NCI-H187 treated with DMSO at 0.1 percent for 48 hours (cell line): ENCODE data around the gene LRRK1.

Source experiments
- DNase-seq: peaks from one replicate; lab custom pipeline; 2025; lab: John Stamatoyannopoulos, UW

The LRRK1 gene

DNA sequence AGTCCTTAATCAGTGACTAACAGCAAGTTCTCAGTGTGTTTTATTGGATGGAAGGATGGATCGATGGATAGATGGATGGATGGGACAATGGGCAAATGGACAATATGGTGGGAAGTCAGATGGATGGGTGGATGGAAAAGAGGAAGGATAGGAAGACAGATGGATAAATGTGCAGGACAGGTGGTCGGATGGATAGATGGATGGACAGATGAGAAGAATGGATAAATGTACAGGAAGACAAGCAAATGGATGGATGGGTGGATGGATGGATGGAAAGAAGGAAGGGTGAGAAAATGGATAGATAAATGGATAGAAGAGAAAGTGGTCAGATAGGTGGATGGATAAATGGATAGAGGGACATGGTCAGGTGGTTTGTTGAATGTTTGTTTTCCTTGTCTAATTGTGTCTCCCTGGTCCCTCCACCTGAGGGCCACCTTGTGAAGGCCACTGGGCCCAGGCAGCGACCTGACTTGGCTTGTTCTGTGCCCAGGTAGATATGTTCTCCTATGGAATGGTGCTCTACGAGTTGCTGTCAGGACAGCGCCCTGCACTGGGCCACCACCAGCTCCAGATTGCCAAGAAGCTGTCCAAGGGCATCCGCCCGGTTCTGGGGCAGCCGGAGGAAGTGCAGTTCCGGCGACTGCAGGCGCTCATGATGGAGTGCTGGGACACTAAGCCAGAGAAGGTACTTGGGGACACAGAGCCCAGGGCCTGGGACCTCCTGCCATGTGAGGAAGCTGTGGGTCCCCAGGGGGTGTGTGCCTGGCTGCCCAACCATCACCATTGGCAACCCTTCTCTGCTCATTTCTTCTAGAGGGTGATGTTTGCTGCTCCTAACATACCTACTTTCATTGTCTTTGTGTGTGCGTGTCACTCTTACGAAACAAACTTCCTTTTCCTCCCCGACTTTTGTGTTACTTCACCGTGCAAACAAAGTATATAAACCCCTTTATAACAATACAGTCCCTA is 137.5 kb downstream of the LRRK1 start:
- DNase-seq = no peak

DNA sequence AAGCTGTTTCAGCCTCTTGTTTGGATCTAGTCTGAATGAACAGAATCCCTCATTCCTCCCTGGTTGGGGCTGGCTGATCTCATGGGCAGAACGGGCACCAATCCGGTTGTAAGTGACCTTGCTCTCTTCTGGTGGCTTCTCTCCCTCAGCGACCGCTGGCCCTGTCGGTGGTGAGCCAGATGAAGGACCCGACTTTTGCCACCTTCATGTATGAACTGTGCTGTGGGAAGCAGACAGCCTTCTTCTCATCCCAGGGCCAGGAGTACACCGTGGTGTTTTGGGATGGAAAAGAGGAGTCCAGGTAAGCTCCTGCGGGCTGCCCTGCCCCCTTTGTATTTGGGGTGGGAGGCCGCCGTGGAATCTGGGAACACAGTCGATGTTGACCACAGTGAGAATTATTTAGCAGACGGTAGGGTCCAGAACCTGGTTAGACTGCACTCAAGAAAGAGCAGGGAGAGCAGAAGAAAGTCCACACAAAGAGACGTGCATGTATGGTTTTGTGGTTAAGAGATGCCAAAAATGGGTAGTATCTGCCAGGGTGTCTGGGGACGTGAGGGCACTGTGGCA is 138.8 kb downstream of the LRRK1 start:
- no peak for DNase-seq

DNA sequence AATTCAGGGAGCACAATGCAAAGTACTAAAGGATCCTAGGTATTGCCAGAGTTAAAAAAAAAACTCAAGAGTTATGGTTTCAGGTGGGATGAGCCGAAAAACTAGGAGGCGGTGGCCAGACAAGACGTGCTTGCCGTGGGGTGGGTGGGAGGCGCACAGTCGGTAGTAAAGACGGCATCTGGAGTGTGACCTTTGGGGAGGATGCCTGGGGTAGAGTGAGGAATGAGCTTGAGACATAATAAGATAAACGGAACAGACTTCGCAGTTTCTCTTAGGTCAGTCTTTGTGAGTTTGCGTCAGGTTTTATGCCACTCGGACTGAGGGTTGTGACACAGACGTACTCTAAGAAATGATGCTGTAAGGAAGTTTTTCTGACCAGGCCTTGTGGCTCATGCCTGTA is 139.6 kb downstream of the LRRK1 start:
- DNase-seq = no peak

DNA sequence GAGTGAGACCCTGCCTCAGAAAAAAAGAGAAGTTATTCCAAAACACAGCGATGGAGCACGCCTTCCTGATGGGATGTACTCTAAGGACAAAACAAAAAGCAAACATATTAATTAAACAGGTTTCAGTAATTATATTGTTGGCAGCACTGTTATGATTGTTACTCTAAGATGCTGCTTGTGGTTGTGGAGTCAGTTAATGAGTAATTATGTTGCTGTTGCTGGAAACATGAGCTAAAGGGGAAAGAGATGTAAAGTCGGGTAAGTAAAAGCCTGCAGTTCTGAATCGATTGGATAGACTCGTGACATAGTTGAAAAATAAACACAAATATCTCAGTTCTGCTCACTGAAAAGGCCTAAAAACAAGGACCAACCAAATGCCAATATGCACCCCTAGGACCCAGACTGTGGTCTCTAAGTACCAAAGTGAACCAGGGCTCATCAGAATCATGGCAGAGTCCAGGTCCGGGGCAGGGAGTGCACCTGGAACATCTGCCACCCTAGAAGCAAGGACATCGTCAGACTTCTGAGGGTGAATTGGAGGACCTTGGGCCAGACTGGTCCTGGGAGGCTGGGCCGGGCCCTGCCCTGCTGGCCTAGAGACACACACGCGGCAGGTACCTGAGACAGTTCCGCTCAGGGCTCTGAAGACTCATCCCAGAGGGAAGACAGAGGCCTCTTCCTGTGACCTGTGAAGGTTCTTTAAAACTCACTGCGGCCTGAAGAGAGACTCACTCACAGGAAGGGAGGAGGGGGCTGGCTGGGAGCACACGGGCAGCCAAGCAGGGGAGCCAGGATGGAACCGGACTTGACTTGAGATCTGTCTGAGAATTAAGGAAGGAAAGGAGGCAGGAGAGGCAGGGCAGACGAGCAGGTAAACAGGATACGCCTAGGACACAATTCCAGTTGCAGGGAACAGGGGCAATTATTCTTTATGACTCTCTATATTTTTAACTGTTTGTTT is 140.5 kb downstream of the LRRK1 start:
- no peak for DNase-seq

DNA sequence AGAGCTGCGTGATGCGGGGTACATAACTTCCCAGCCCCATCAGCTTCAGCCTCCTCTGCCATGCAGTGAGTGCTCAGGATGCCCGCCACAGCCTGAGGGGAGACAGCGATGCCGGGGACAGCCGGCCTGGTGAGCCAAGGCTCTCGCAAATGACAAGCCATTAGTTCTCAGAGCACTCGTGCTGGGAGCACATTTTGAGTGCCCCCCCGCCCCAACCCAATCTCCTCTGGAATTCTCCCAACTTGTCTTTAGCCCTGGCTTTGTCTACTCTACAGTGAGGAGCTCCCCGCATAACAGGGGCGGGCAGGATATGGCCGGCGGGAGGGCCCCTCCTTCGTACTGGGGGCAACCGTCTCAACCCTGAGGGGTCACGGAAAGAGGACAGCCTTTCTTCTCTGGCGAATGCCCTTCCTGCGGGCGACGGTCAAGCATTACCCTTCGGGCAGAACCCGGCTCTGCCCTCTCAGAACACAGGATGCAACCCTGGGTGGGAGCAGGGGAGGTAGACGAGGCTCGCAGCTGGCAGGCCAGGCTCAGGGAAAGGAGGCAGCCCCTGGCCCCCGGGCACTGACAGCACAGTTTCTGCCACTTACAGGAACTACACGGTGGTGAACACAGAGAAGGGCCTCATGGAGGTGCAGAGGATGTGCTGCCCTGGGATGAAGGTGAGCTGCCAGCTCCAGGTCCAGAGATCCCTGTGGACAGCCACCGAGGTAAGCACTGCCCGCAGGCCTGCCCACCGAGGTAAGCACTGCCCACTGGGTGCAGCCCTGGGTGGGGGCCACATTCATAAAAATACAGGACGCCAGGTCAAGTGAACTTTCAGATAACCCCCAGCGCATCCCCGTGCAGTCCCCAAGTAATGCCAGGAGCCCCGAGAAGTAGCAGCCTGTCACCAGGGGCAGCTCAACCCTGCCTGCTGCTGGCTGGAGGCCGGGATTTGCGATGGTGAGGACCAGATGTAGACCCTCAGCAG is 141.7 kb downstream of the LRRK1 start:
- no peak for DNase-seq

DNA sequence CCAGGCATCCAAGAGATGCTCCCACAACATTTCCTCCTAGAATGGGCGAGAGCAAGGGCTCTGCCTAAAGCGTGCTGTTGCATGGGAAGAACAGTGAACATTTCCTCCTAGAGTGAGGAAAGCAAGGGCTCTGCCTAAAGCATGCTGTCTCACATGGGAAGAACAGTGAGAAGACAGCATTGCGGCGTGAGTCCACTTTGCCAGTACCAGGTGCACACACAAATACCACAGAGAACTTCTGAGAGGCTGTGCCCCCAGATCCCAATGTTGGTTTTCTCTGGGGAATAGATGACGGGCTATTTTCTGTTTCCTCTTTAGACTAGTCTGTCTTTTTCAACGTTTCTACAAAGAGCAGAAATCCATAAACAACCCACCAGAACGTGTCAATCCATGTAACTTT is 142.9 kb downstream of the LRRK1 start:
- DNase-seq = no peak

DNA sequence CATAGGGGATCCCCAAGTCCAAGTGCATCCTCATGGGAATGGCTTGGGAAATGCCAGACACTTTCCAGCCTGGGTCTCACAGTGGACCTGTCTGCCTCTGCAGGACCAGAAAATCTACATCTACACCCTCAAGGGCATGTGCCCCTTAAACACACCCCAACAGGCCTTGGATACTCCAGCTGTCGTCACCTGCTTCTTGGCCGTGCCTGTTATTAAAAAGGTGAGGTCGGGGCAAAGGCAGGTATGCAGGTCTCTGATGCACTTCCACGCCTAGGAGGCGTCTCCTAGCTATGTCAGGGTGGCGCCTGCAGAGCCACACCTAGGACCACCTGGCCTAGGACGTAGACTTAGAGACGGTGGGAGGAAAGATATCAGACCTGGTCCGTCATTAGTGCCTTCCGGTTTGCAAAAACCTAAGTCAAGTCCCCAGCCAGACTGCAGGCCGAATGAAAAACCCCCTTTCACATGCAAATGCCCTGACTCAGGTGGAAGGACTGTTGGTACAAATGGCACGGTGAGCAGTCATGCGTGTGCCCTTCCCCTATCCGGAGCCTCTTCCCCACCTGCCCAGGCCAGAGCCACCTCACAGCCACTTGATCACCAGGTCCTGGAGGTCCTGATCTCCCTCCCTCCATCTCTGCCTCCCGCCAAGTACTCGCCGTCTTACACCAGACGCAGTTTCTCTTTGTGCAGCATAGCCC is 143.5 kb downstream of the LRRK1 start:
- DNase-seq = no peak

DNA sequence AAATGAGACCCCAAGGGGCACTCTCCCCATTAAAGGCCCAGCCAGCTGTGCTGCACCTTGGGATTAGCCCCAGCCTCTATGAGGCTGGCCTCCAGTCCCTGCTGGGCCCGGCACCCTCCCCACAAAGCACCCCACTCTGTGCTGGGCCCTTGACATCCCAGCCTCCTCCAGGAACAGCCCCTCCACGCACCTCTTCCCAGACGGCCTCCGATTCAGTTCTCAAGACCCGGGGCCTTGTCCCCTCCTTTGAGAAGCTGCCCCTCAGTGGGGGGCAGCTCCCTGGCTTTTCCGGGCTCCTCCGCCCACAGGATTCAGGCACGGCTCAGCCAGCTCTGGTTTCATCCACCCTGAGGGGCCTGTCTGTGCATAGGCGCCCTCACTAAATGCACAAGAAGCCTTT is 144.1 kb downstream of the LRRK1 start:
- no peak for DNase-seq

DNA sequence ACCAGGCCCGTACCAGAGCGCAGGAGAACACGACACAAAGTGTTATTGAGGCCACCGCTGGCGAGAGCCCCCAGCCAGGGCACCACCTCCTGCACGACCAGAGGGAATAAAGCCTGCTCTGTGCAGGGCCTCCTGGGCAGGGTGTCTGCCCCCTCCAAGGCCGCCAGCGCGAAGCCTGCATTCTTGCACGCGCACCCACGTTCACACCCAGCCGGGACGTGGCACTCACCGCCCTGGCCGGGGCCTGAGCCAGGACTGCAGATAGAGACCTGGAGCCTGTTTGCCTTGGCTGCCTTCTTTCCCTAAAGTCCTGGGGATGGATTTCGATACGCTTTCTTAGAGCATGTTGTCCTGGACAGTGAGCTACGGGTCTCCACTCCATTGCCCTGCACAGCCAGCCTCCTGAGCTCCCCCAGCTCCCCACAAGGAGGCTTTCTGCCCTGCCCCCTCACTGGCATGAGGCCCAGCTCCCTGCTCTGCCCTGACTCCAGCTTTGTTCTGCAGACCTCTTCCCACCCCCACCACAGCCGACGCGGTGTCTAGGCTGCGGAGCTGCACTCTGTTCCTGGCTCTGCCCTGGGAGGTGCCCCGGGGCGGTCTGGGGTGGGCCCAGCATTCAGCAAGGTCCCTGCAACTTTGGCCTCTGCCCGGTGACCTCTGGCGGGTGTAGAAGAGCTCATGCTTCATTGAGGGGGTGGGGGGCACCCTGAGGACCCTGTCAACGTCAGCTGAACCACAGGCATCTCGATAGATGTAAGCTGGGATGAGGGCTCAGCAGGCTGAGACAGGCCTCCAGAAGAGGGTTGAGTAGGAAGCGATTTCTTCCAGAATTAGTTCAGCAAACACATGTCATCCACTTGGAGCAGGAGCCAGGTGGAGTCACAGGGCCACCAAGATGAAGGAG is 145.0 kb downstream of the LRRK1 start:
- DNase-seq = no peak

DNA sequence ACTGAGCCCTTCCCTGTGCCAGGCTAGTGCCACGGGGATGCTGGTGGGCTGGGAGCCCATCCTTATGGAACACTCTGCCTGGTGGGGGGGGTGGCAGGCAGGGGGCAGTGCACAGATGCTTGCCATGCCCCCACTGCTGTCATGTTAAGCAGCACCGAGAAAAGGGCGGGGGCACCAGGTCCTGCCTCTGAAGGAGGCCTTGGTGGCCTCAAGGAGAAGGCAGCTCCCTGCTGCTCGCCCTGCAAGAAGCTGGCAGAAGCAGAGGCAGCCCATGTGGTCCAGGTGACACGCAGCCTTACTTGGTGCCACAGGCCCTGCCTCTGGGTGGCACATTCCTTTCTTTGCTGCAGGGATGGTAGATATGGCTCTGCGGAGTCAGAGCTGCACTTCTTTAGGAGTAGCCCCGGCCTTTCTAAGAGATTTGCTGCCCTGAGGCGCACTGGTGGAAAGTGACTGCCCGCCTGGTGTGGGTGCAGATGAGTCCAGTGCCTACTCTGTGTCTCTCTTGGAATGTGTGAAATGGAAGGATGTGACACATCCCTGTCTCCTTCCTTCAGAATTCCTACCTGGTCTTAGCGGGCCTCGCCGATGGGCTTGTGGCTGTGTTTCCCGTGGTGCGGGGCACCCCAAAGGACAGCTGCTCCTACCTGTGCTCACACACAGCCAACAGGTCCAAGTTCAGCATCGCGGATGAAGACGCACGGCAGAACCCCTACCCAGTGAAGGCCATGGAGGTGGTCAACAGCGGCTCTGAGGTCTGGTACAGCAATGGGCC is 145.8 kb downstream of the LRRK1 start:
- DNase-seq = no peak

DNA sequence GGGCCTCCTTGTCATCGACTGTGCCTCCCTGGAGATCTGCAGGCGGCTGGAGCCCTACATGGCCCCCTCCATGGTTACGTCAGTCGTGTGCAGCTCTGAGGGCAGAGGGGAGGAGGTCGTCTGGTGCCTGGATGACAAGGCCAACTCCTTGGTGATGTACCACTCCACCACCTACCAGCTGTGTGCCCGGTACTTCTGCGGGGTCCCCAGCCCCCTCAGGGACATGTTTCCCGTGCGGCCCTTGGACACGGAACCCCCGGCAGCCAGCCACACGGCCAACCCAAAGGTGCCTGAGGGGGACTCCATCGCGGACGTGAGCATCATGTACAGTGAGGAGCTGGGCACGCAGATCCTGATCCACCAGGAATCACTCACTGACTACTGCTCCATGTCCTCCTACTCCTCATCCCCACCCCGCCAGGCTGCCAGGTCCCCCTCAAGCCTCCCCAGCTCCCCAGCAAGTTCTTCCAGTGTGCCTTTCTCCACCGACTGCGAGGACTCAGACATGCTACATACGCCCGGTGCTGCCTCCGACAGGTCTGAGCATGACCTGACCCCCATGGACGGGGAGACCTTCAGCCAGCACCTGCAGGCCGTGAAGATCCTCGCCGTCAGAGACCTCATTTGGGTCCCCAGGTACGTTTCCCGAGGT is 146.5 kb downstream of the LRRK1 start:
- no peak for DNase-seq

DNA sequence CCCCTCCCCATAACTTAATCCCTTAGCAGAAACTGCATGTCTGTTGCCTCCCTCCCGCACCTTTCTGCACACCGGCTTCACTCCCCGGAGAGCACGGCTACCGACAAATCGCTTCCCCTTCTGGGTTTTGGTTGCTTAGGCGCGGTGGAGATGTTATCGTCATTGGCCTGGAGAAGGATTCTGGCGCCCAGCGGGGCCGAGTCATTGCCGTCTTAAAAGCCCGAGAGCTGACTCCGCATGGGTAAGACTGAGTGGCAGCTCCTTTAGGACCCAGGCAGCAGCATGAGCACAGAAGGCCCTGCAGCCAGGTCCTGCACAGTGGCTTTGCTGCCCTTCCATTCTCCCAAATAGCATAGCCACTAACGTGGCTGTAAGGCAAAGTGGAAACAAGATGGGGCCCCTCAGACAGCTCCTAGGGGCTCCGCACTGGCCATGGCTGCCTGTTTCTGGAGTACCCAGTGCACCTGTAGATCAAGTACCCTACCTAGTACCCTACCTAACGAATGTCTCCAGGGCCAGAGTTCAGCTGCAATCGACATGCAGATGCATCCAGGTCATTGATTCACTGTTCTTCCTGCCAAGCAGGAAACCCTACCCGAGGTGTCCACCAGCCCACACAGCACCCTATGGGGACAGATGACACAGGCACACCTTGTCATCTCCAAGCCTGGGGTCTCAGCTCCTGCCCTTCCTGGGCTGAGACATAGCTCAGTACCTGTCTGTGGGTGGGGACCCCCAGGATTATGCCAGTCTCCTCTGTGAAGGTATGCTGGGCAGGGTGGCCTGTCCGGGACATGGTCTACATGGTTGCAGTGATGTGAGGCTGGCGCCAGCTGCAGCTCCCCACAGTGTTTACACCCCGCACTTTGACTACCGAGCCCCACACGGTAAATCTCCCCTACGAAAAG is 147.6 kb downstream of the LRRK1 start:
- no peak for DNase-seq

DNA sequence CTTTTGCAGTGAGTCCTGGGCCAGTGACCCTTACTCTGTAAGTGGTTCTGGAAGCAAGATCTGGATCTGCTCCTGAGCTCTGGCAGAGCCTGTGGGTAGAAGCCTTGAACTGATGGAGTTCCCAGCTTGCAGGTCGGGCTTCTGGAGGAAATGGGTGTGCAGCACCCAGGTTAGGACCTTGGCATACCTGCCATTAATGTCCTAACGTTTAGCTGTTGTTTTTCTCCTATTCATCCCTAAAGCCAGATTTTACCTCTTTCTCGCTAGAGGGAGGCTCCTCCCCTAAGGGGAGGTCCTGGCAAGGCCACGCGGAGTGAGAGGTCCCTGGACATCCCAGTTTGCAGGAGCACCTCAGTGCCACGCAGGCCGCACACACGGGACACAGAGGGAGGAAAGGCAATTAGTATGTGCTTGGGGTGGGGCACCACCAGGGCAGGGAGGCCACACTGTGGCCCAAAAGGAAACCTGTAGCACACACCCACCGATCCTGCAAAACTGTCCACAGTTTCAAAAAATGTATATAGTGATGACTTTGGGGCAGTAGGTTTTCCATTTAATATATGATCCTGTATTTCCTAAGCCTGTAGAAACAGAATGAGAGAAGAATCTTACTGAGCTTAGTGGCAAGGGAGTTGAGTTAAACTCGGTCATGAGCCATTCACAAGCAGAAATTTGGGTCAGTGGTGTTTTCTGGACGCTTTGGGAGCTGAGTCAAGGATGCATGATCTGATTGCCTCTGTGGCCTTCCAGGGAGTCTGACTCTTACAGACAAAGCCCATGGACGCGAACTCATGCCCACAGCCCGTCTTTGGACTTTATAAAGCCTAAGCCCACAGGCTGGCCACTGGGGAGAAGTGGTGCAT is 148.7 kb downstream of the LRRK1 start:
- DNase-seq = no peak

DNA sequence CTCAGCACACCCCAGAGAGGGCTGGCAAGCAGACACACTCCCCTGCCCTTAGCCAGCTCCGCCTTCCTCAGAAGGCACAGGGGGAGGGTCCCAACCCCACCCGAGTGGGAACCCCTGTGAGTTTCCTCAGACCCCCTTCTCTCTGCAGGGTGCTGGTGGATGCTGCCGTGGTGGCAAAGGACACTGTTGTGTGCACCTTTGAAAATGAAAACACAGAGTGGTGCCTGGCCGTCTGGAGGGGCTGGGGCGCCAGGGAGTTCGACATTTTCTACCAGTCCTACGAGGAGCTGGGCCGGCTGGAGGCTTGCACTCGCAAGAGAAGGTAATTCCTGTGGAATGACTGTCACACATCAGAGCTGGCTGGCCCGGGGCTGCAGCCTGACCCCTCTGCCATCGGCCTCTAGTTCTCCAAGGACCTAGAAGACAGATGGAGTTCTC is 149.4 kb downstream of the LRRK1 start:
- DNase-seq = no peak

DNA sequence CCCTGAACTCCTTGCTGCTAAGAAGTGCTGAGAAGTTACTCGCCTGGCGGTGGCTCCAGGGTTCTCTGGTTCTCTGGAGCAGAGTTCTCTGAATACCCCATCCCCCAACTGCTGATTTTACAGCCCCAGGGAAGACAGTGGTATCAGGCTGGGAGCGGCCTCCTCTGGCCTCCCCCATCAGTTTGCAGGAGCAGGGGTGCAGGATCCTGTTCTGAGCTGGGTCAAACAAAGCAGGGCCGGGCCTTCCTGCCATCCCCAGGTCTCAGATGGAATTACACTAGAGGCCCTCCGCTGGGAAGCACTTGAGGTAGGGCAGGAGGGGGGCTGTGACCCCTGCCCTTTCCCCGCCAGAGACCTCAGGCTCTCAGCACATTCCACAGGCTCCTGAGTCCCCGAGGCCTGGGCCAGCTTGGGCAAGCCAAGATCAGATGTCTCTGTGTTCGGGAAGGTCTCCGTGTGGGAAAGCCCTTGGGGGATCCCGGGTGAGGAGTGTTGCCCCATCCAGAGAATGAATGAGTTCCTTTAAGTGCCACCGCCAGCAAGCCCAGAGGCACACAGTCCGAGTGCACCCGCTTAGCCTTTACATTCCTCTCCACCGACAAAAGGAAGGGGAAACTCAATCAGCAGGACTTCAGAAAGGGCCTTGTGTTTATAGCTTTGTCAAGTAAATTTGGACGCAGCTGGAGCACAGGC is 149.9 kb downstream of the LRRK1 start:
- DNase-seq = no peak

DNA sequence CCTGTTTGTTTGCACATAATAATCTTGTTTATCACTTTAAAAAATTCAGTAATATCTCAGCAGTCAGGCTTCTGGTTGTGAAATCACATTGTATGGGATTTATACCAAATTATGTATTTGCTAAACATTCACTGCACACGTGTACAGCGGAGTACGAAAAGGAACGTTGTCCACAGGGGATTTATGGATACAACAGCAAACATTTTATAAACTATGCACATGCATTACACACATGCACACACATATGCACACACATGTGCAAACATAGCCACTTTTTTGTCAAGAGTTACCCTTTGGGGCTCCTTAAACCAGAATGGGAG is 150.5 kb downstream of the LRRK1 start:
- no peak for DNase-seq
